HEK293T (cell line): ENCODE results near the gene C3orf22.

Experiments used
- BHLHE40 ChIP-seq: fragments of 450-650 bp; IDR thresholded peaks from 2 replicates; pipeline ENCODE4 v1.6.1; 2016; ENCODE audit warnings: mild to moderate bottlenecking, moderate library complexity, borderline replicate concordance
- CTBP1 ChIP-seq: fragments of 450-650 bp; IDR thresholded peaks from 2 replicates; pipeline ENCODE4 v1.6.1; 2016; ENCODE audit warnings: borderline replicate concordance
- ELF4 ChIP-seq: fragments of 450-650 bp; IDR thresholded peaks from 2 replicates; pipeline ENCODE4 v1.6.1; 2017; ENCODE audit warnings: antibody characterized with exemption
- FOXA1 ChIP-seq: fragments of 450-650 bp; IDR thresholded peaks from 2 replicates; pipeline ENCODE4 v1.6.1; 2016; ENCODE audit warnings: mild to moderate bottlenecking
- FOXK2 ChIP-seq: fragments of 450-650 bp; IDR thresholded peaks from 2 replicates; pipeline ENCODE4 v1.6.1; 2016; ENCODE audit warnings: mild to moderate bottlenecking
- FOXM1 ChIP-seq: fragments of 450-650 bp; IDR thresholded peaks from 2 replicates; pipeline ENCODE4 v1.6.1; 2017; ENCODE audit warnings: mild to moderate bottlenecking, borderline replicate concordance
- NFRKB ChIP-seq: fragments of 450-650 bp; IDR thresholded peaks from 2 replicates; pipeline ENCODE4 v1.6.1; 2016; ENCODE audit warnings: mild to moderate bottlenecking, moderate library complexity
- SP1 ChIP-seq: fragments of 450-650 bp; IDR thresholded peaks from 2 replicates; pipeline ENCODE4 v1.6.1; 2017
- SUZ12 ChIP-seq: fragments of 450-650 bp; IDR thresholded peaks from 2 replicates; pipeline ENCODE4 v1.6.1; 2016; ENCODE audit warnings: mild to moderate bottlenecking
- ZNF384 ChIP-seq: fragments of 450-650 bp; IDR thresholded peaks from 2 replicates; pipeline ENCODE4 v1.6.1; 2016

DNA sequence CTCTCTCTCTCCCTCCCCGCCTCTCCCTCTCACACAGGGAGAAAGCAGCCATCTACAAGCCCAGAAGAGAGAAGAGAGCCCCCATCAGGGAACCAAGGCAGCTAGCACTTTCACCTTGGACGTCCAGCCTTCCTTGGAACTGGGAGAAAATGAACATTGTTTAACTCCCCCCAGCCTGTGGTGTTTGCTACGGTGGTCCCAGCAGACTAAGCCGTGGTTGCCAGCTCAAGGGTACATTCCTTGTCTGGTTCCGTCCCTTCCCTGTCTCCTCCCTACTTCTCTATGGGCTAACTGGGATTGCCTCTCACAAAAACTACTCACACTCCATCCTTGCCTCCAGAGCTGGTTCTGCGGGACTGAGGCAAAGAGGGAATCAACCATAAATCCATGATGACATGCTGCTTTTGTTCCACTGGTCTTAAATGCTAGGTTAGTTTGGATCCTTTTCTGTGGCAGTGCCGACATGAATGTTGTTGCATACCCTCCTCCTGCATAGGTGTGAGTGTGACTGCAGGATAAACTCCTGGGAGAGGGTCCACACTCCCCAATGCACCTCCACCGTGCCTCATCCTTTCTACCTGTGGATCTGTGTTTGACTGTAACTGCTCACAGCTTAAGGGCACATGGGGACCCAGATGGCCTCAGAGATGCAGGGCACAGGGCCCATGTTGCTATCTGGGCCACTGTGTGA is 12.0 kb downstream of the C3orf22 start:
- no peak for TF ChIP-seq FOXM1
- no peak for TF ChIP-seq ZNF384
- TF ChIP-seq ELF4, result no peak
- TF ChIP-seq SUZ12, result no peak
- no peak for TF ChIP-seq SP1
- TF ChIP-seq CTBP1, result no peak
- TF ChIP-seq FOXA1, result no peak
- no peak for TF ChIP-seq NFRKB
- TF ChIP-seq BHLHE40, result no peak
- TF ChIP-seq FOXK2, result no peak
